ENCODE data around the gene ERMARD.

ERMARD gene

GRCh38 chr6:169751242-169752073, at the start of gene ERMARD, which contains the start of gene DYNLT2:
Gene ERMARD, plus strand, starts transcription at chr6:169751622. Its CDS starts 36 bp downstream, at chr6:169751658.
Gene DYNLT2, minus strand, starts transcription at chr6:169751572. Its CDS starts 114 bp downstream, at chr6:169751458.
- peak; percentile 98 for ATAC-seq

DNA sequence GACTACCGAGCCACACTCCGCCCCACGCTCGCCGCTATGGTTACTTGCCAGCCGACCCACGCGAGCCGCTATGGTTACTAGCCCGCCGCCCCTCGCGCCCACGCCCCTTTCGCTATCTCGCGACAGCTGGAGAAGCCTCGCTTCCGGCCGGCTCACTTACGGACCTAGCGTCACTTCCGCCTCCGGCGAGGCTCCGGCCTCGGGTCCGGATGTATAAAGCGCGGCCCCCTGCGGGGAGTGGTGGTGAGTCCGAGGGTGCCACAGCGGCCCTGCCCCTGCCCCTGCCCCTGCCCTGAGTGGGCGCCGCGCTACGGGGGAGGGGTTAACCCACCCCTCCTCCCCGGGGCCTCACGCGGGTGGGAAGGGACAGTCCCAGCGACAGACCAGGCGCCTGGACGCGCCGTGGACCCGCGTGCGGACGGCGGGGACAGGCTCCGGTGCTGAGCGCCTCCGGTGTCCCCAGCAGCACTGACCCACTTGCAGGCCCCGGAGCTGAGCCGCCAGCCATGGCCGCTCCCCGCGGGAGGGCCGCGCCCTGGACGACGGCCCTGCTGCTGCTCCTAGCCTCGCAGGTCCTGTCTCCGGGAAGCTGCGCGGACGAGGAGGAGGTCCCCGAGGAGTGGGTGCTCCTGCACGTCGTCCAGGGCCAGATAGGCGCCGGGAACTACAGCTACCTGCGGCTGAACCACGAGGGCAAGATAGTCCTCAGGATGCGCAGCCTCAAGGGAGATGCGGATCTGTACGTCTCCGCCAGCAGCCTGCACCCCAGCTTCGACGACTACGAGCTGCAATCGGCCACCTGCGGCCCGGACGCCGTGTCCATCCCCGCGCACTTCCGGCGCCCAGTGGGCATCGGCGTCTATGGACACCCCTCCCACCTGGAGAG, 49.2 kb upstream of the ERMARD start, which contains the start of the genes C6orf120 and WDR27:
Gene C6orf120, plus strand, starts transcription at position 173 of the 886 bp plus-strand sequence. Its CDS starts 334 bp downstream, at position 507.
Gene WDR27, minus strand, starts transcription at position 76 of the 886 bp plus-strand sequence. CDS start 13,024 bp downstream, outside the sequence.
- peak; percentile 92 to 93 for ATAC-seq

DNA sequence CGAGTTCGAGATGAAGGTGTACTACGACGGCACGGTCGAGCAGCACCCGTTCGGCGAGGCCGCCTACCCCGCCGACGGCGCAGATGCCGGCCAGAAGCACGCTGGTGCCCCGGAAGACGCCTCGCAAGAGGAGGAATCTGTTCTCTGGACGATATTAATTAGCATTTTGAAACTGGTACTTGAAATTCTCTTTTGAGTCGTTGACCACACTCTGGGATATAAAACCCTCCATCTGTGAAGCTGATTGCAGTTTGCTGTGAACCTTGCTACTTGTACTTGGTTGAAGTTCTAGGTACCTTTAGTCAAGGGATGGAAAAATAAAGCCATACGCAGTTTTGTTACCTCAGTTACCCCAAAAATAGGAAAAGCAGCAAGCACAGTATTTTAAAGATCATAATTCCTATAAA, 48.6 kb upstream of the ERMARD start:
- peak; percentile 2 to 3 for ATAC-seq

DNA sequence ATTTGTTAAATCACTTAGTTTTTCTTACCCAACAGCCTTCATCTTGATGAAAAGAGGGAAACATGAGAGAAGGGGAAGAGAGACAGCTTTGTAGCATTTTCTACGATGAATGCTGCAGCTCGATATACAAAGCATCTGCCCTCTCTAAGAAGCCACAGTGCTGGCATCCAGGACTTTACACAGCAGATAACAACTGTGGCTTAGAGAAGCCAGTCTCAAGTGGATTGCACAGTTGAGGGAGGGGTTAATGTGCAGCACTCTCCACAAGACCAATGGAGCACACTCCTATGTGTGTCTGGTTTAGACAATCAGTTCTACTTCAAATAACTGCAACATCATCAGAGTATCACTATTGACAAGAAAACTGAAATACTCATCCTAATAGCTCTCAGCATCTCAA, 43.6 kb upstream of the ERMARD start:
- ATAC-seq, result no peak

DNA sequence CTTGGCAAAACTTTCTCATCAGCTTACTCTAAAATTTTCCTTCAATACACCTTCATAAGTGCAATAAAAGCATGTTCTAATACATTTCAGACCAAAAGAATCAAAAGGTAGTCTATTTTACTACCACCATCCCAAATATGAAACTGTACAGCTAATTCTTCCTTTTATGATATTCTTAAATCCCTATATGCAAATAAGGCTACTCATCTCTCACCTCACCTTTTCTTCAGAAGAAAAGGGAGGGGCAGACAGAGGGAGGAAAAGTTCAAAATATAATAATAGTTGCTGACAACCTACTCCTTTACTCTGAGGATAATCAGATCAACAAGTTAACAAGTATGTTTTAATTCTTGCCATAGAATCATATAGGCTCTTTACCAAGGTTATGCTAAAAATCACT, 42.1 kb upstream of the ERMARD start:
- peak; percentile 17 to 41 for ATAC-seq

DNA sequence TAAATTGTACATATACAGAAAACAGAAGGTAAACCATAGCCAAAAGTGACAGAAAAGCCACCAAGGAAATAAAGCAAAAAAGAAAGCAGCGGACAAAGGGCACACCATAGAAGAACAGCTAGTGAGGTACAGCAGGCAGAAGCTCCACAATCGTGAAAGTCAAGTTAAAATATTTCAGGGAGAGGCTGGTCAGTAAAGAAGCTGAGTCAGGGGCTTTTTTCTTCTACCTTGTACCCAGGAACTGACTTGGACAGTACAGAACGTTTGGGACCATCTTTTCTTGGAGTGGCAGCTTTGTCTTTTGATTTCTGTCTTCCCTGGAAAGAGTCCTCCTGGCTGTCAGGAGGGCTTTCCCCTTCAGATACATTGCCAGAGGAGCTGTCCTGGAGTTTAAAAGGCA, 41.4 kb upstream of the ERMARD start:
- ATAC-seq, result no peak

GRCh38 chr6:169714178-169714577, 37.2 kb upstream of the ERMARD start:
- ATAC-seq, result peak; percentile 61 to 63

DNA sequence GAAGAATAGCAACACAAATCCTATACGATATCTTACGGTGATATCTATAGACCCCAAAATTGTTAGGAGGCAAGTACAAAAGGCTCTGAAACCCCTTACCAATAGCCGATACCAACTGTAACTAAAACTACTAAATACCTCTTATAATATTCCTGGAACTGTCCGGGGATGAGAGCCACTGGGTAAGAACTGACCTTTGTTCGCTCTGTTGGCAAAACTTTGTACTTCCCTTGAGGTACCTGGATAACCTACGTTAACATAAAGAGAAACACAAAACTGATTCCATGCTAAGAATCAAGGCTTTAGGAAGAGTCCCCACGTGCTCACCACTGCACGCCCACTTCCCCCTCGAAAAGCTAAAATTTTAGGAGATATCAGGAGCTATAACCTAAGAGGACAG, 36.8 kb upstream of the ERMARD start:
- ATAC-seq, result no peak

DNA sequence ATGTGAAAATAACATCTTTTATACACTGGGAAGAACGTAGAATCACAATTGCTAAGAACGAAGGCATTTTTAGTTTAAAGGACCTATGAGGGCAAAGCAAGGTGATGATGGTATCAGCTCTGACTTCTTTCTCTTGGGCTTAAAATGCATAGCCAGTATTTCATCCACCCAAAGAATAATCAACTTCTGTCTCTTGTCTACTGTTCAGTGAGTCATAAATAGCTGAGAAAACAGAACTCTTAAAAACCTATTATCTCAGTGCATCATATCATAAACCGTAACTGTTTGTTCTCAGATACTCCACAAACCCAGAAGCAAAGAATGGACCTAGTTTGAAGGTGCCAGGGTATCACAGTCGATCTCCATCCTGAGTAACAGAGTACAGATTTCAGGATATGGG, 32.3 kb upstream of the ERMARD start:
- ATAC-seq, result no peak

- ATAC-seq, result no peak
Measured at GRCh38 chr6:169720207-169720855, 31.1 kb upstream of the ERMARD start.

DNA sequence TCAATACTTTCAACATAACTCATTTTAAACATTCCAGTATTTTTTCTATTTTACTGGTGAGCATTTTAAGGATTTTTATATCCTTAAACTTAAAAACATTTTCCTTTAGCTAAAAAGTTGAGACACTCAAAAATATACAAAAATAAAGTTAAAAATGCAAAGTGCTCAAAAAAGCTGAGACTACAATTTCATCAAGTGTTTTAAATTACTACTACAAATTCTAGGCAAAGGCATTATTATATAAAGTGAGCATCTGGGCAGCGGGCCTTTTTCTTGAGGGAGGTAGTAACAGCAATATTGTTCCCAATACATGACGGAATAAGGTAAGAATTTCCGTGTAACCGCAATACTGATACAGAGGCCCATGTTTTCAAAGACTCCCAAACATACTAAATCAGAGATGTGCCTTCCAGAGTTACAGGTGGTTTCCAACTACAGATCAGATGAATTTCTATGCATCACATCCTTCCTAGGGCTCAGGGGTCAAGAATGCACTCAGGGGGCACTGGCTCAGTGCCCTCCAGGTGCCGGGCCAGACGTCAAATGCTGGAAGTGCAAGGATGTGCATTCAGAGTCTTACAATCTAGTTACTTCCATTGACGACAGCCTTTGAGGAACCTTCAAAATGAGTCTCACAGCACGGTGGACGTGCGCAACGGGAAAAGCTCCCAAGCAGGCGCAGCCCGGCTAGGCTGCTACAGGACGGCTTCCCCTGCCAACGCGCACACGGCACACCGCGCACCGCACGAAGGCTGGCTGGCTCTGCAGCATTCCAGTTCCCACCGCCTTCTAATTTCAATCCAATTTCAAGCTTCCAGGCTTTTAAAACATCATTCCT, 28.8 kb upstream of the ERMARD start:
- peak in 1 of 2 donors; percentile 3 for ATAC-seq

DNA sequence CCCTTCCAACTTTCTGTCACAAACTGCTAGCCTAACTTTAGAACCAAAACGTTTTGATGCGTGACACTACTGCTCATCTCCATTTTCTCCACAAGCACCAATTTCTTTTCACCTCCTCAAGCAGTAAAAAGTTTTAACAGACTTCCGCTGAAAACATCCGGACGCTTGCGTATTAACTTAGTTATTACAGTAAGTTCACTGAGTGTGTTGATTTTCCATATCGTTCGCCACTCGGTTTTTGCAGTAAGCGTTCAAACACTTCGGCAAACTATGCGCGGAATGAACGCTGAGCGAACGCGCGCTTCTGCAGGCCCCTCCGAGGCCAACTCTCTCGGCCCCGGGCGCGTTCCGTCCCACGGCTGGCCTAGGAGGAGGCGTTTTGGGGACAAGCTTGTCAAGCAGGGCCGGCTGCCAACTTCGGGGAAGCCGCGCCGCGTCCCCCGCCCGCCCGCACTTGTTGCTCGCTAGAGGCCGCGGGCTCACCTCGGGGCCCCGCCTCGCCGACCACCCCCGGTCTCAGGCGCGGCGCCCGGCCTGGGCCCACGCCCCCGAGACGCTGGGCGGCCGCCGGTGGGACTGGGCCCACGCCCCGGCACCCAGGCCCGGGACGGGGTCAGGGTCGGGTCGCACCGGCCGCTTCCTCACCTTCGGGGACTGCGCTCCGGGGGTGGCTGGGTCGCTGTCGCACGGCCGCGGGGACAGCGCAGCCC, 28.1 kb upstream of the ERMARD start:
- ATAC-seq, result peak; percentile 28 to 30

DNA sequence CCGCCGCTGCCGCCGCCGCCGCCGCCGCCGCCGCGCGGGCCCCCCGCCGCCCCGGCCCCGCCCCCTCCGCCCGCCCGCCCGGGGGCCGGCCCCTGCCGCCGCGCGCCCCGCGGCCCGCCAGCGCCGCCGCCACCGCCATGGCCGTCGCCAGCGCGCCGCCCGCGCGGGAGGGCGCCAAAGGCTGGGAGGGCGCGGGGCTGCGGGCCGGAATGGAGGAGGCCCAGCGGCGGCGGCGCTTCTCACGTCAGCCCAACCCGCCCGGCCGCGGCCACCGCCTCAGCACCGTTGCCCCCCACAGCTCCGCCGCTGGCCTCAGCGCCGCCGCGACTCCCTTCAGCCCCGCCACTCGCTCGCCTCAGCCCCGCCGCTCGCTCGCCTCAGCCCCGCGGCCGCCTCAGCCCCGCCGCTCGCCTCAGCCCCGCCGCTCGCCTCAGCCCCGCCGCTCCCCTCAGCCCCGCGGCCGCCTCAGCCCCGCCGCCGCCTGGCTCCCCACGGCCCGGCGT, 27.4 kb upstream of the ERMARD start:
- ATAC-seq, result peak; percentile 50 to 55

DNA sequence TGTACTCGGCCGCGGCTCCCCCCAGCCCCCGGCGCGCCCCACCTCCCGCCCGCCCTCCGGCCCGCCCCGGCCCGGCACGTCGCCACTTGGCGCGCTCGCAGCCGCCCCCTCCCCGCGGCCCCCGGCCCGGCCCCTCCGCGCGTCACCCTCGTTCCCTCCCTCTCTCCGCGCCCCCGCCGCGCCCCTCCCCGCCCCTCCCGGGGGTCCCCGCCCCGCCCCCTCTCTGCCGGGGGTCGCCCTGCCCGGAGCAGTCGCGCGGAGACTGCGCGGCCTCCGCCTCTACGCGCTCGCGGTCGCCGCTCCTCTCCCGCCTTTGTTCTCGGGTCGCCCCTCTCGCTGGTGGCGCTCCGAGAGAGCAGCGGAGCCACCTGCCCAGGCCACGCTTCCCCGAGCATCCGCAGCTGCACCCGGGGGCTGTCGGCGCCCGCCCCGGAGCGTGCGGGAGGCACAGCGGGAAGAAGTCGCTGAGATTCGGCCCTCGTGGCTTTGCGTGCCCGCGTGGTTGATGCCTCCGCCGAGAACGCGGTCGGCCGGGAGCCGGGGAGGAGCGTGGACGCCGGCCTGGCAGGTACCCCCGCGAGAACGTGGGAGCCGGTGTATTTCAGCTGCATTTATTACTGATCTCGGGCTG, 26.8 kb upstream of the ERMARD start, which contains the start of gene PHF10:
Gene PHF10, minus strand, starts transcription at position 7 of the 631 bp plus-strand sequence. CDS start 569 bp downstream, outside the sequence.
- ATAC-seq, result peak; percentile 64 to 68

DNA sequence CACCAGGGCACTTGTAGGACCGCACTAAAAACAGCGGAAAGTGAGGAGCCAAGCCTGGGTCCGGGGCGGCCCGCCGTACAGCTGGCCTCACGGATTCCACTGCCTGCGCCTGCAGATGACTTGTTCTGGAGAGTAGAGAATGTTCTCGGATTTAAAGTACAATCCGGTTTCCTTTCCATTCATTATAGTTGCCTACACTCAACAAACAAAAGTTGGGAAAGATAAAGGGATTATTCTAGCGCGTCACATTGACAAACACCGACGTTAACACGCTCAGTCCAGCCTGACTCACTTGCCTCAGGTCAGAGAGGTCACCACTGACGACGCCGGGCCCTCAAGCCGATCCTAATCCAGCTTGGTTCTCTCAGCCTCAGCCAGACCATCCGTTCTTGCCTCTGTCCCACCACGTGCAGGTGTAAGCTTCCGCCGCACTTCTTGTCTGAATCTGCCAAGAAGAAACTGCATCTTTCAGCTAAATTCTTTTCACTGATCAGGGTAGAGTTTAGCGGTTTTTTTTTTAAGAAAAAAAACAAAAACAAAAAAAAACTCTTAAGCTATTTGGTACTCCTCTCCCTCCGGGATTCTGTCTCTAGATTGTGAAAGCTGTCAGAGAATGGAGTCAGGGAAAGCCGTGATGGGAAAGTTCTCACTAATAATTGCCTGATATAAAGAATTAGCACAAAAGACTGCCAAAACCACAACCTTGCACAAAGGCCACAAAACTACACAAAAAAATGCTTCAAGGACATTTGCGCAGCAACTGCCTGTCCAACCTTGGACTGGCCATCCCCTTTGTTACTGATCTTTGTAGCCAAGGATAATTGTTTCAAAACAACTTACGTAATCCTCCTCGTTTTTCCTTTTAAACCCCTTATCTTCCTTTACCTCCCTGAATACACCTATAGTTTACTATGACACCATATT, 26.0 kb upstream of the ERMARD start:
- peak in 1 of 2 donors; percentile 4 for ATAC-seq

- ATAC-seq, result no peak
Measured at GRCh38 chr6:169726049-169726400, 25.4 kb upstream of the ERMARD start.

GRCh38 chr6:169726963-169727362, 24.5 kb upstream of the ERMARD start:
- no peak for ATAC-seq

- ATAC-seq, result no peak
Measured at GRCh38 chr6:169729961-169730360, 21.5 kb upstream of the ERMARD start.
